Natural killer cell treated with Interleukin-12 subunit alpha and Interleukin-12 subunit beta and Interleukin-15 and Interleukin-18, amount 100 ng/mL, for 72 hours (primary cell): ENCODE results near the gene SH3BGRL3. TPM values are rescaled to one million over a fixed set of nuclear protein-coding genes. Genes with fewer than 3 reads are reported as not detected.
"Not testable (repeated sequence)": the region's sequence is repeated elsewhere in the genome, so short reads cannot be mapped to it uniquely, and the experiment has no call there.

Experiments used
- ATAC-seq, 2 donors: fragments of 150-1000 bp; cut with Tn5 transposase in 1 of 2; sonication (Bioruptor Pico), chemical (Tn5 transposase) in 1 of 2; 2 replicates each; pipeline ENCODE4 v1.10.0; 2021
- DNase-seq: peaks from one replicate; pipeline ENCODE4 v3.0.0; 2022; ENCODE audit warnings: low spot score
- H3K27ac Mint-ChIP-seq, 2 donors: 1 replicate in 1 of 2; 2 replicates in 1 of 2; pipeline ENCODE4 v1.8.0; 2022; ENCODE audit warnings: mixed read lengths in 2 of 2, mild to moderate bottlenecking in 1 of 2, moderate library complexity in 1 of 2
- H3K27me3 Mint-ChIP-seq, 2 donors: 1 replicate in 1 of 2; 2 replicates in 1 of 2; pipeline ENCODE4 v1.8.0; 2022; ENCODE audit warnings: mixed read lengths in 2 of 2
- H3K36me3 Mint-ChIP-seq: one replicate; pipeline ENCODE4 v1.8.0; 2022; ENCODE audit warnings: mixed read lengths
- H3K4me1 Mint-ChIP-seq, 2 donors: 1 replicate in 1 of 2; 2 replicates in 1 of 2; pipeline ENCODE4 v1.8.0; 2022; ENCODE audit warnings: low read depth in 2 of 2, mixed read lengths in 2 of 2, mild to moderate bottlenecking in 1 of 2
- H3K4me3 Mint-ChIP-seq: one replicate; pipeline ENCODE4 v1.8.0; 2022; ENCODE audit warnings: mixed read lengths
- H3K9me3 Mint-ChIP-seq: 2 replicates; pipeline ENCODE4 v1.8.0; 2022; ENCODE audit warnings: mixed read lengths
- total RNA-seq, 2 donors: library from RNA; stranded (reverse); gene quantifications; one replicate each; pipeline ENCODE4 v1.2.3, GENCODE V29; 2022

Gene SH3BGRL3
- 100 to 1,000 TPM; 203 to 249 TPM for total RNA-seq

DNA sequence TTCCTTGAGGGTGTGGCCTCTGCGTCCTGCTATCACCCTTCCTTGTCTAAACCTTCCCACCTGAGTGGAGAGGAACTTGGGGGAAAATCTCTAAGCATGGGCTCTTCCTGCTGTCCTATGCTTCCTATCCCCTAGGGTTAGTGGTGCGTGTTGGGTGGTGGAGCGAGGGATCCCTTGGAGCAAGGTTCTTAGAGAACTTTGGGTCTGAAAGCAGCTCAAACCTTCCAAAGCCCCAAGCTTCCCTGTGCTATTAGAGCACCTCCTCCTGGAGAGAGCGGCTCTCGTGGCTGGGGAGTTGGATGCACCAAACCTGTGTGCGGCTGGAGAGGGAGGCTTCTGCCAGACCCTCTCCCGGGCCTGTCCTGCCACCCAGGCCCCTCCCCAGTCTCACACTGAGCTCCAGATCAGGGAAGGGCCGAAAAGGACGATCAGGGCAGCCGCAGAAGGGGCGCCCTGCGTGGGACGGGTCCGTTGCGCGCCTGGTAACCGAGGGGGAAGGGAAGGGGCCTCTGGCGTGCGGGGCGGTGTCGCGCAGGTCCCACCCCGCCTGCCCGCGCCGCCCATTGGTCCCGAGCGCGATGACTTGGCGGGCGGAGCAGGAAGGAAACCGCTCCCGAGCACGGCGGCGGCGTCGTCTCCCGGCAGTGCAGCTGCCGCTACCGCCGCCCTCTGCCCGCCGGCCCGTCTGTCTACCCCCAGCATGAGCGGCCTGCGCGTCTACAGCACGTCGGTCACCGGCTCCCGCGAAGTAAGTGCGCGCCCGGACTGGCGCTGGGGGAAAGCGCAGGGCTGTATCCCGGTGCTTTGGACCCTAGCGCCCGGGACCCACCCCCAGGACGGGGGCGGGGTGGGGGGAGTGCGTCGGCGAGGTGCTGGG lies at the start of gene SH3BGRL3:
SH3BGRL3 (plus strand) TSS at position 631 of the 877 bp plus-strand sequence; CDS start at position 701, 70 bp downstream.
- Mint-ChIP-seq H3K4me3 (peak within 1 kb of the TSS; percentile 93), H3K36me3 (peaks cover 5% of the 10 kb centered on the region), H3K27ac (peak within 1 kb of the TSS; percentile 75 to 84), H3K27me3 (no peaks in the 10 kb centered on the region), H3K9me3 (no peaks in the 10 kb centered on the region), H3K4me1 (peaks cover 73 to 77% of the 10 kb centered on the region in 2 donors)
- ATAC-seq (peak; percentile 83 to 85), DNase-seq (peak; percentile 92)

DNA sequence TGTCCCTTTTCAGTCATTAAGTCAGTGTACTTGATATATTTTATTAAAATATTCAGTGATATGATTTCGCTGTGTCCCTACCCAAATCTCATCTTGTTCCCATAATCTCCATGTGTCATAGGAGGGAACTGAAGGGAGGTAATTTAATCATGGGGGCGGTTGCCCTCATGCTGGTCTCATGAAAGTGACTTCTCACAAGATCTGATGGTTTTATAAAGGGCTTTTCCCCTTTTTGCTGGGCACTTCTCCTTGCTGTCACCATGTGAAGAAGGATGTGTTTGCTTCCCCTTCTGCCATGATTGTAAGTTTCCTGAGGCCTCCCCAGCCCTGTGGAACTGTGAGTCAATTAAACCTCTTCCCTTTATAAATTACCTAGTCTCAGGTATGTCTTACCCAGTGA lies 49.2 kb upstream of the SH3BGRL3 start:
- not testable (repeated sequence) for H3K27me3 Mint-ChIP-seq, H3K4me3 Mint-ChIP-seq, ATAC-seq, DNase-seq, H3K36me3 Mint-ChIP-seq, H3K9me3 Mint-ChIP-seq, H3K27ac Mint-ChIP-seq
- peaks cover 18 to 20% of the 10 kb centered on the region in 2 donors for H3K4me1 Mint-ChIP-seq

- H3K4me1 Mint-ChIP-seq = peaks cover 21 to 33% of the 10 kb centered on the region in 2 donors
- no peaks in the 10 kb centered on the region for H3K27me3 Mint-ChIP-seq
Observed at GRCh38 chr1:26233903-26234643, 45.8 kb upstream of the SH3BGRL3 start, which contains the start of gene CEP85. CEP85 (plus strand) TSS chr1:26234200; CDS start chr1:26239784, 5,584 bp downstream.

DNA sequence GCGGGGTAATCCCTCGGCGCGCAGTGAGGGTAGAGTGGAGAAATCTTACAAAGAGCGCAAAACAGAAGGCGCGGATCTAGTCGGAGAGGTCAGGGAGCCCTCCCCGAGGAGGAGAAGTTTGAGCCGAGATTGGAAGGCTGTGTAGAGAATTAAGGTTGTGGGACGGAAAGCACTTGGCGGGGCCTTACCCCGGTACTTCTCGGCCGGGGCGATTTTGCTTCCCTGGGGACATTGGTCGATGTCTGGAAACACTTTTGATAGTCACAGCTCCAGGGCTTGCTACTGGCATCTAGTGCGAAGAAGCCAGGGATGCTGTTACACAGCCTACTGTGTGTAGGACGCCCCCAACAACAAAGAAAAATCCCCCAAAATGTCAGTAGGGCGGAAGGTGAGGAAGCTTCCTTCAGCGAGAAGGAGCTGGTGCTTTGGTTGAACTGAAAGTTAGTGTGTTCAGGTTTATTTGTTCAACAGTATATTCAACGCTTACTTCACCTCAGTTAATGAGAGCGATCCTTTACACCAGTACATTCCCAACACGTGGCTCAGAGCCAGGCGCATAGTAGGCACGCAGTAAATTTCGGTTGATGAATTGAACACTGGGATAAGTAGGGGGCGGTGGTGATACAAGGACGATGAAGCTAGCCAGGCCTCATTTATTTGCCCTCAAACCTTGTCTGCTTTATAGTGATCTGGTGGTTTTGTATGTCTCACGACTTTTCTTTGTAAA lies 45.1 kb upstream of the SH3BGRL3 start:
- H3K4me3 Mint-ChIP-seq = peak overlapping the region; percentile 99
- H3K27me3 Mint-ChIP-seq = no peaks in the 10 kb centered on the region
- H3K27ac Mint-ChIP-seq = peak overlapping the region; percentile 94 to 99
- H3K4me1 Mint-ChIP-seq = peaks cover 21 to 33% of the 10 kb centered on the region in 2 donors
- no peaks in the 10 kb centered on the region for H3K36me3 Mint-ChIP-seq
- DNase-seq (no peak), ATAC-seq (no peak)
- no peaks in the 10 kb centered on the region for H3K9me3 Mint-ChIP-seq

More at GRCh38 chr1:26233903-26234643, 45.8 kb upstream of the SH3BGRL3 start, which contains the start of gene CEP85:
- Mint-ChIP-seq H3K4me3 (peak within 1 kb of the TSS; percentile 99), H3K9me3 (no peaks in the 10 kb centered on the region), H3K36me3 (no peaks in the 10 kb centered on the region), H3K27ac (peak within 1 kb of the TSS; percentile 94 to 99)
- DNase-seq (peak; percentile 97), ATAC-seq (peak; percentile 98 to 99)

GRCh38 chr1:26237230-26237966 lies 42.5 kb upstream of the SH3BGRL3 start:
- Mint-ChIP-seq H3K9me3 (no peaks in the 10 kb centered on the region), H3K27me3 (no peaks in the 10 kb centered on the region), H3K27ac (no peak overlapping the region), H3K4me3 (peak overlapping the region; percentile 28), H3K36me3 (no peaks in the 10 kb centered on the region), H3K4me1 (peaks cover 21 to 33% of the 10 kb centered on the region in 2 donors)
- DNase-seq = no peak
- ATAC-seq = no peak

DNA sequence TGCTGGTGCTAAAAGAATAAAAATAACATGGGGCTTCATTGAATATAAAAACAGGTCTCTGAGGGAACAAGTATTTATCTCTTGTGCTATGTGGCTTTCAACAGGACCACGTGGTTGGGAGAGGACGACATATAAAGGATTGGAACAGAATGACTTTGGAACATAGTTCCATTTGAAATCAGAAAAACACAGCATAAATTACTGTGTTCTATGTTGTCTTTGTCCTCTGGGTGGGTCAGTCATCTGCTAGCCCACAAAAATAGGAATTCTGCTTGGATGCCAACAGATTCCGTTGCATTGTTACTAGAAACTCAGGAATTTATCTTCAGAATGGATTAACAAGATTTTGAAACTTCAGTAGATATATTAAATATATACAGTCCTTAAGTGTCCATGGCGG lies 40.0 kb upstream of the SH3BGRL3 start:
- no peaks in the 10 kb centered on the region for H3K36me3 Mint-ChIP-seq
- ATAC-seq (no peak), DNase-seq (no peak)
- peaks cover 12 to 24% of the 10 kb centered on the region in 2 donors for H3K4me1 Mint-ChIP-seq
- no peaks in the 10 kb centered on the region for H3K27me3 Mint-ChIP-seq
- H3K27ac Mint-ChIP-seq = no peak overlapping the region
- no peaks in the 10 kb centered on the region for H3K9me3 Mint-ChIP-seq
- no peak overlapping the region for H3K4me3 Mint-ChIP-seq

- Mint-ChIP-seq H3K4me3 (no peak overlapping the region), H3K27ac (no peak overlapping the region), H3K36me3 (peaks cover 5% of the 10 kb centered on the region), H3K9me3 (no peaks in the 10 kb centered on the region), H3K27me3 (no peaks in the 10 kb centered on the region), H3K4me1 (peaks cover under 1 to 4% of the 10 kb centered on the region in 2 donors)
- ATAC-seq = no peak
- DNase-seq = no peak
Observed at GRCh38 chr1:26252718-26253117, 27.2 kb upstream of the SH3BGRL3 start.

DNA sequence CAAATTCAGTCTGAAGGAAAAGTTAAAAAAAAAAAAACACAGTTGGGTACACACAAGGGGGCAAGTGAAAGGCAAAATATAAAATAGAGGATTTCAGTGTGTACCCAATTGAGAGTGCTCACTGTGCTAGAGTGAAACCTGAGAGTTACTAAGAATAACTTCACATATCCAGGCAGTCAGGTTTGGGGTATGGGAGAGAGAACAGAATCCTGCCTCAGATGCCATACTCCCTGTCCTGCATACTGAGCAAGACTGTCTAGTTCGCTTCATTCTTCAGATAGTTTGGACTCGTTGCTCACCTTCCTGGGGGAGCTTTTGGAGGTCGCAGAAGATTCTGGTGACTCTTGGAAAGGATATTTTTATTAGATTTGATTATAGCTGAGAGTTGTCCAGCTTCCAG lies 25.5 kb upstream of the SH3BGRL3 start:
- Mint-ChIP-seq H3K27me3 (no peaks in the 10 kb centered on the region), H3K4me1 (peaks cover 0 to 4% of the 10 kb centered on the region in 2 donors), H3K4me3 (no peak overlapping the region), H3K9me3 (no peaks in the 10 kb centered on the region), H3K36me3 (peaks cover 18% of the 10 kb centered on the region), H3K27ac (no peak overlapping the region)
- ATAC-seq (no peak), DNase-seq (no peak)

DNA sequence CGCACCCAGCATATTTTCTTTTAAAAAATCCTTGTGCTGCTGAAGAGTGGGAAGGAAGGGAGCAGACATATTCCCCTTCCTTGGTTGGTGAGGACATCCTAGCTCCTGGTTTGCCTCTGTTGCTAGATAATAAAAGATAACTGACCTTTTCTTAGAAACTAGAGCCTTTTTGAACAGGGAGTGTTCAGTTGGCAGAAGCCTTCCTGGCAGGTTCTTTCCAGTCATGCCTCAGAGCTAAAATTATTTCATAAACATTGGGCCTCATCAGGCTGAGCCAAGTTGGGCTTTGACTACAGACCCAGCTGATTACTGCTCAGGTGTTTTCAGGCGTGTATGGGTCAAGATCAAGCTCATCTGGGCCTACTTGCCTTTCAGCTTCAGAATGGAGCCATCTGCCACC lies 22.7 kb upstream of the SH3BGRL3 start:
- peaks cover 25% of the 10 kb centered on the region for H3K36me3 Mint-ChIP-seq
- no peak overlapping the region for H3K27ac Mint-ChIP-seq
- DNase-seq (no peak), ATAC-seq (no peak)
- H3K27me3 Mint-ChIP-seq = no peaks in the 10 kb centered on the region
- no peak overlapping the region for H3K4me3 Mint-ChIP-seq
- H3K4me1 Mint-ChIP-seq = peaks cover 0 to 4% of the 10 kb centered on the region in 2 donors
- H3K9me3 Mint-ChIP-seq = no peaks in the 10 kb centered on the region

DNA sequence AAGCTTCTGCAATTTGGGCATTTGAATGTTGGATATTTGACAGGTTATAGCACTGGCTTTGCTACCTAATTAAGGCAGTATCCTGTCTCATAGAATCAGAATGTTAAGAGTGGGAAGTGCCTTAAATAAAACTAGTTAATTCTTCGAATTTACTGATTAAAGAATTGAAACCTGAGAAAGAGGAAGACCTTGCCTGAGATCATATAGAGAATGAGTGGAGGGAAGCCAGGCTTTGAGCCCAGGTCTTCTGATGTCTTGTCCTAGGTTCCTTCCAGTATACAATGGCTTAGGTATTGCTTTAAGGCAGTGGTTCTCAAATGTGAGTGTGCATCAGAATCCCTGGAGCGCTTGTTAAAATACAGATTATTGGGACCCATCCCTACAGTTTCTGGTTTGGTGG lies 20.9 kb upstream of the SH3BGRL3 start:
- Mint-ChIP-seq H3K27ac (no peak overlapping the region), H3K4me3 (no peak overlapping the region), H3K9me3 (no peaks in the 10 kb centered on the region), H3K4me1 (no peaks in the 10 kb centered on the region), H3K36me3 (peaks cover 28% of the 10 kb centered on the region), H3K27me3 (no peaks in the 10 kb centered on the region)
- DNase-seq (no peak), ATAC-seq (no peak)

DNA sequence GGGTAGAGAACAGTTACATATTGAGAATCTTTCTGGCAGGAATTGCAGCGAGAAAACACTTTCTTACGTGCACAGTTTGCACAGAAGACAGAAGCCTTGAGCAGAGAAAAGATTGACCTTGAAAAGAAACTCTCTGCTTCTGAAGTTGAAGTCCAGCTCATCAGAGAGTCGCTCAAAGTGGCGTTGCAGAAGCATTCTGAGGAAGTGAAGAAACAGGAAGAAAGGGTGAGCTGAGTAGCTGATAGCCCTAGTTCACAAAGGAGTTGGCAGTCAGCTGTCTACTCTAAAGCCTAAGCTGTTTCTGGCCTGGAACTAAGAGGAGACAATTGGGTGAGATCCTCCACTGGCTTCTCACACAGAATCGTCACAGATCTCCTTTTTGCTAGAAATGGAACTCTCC lies 20.3 kb upstream of the SH3BGRL3 start:
- H3K27ac Mint-ChIP-seq = no peak overlapping the region
- H3K4me1 Mint-ChIP-seq = no peaks in the 10 kb centered on the region
- no peaks in the 10 kb centered on the region for H3K9me3 Mint-ChIP-seq
- ATAC-seq (no peak), DNase-seq (no peak)
- peaks cover 34% of the 10 kb centered on the region for H3K36me3 Mint-ChIP-seq
- no peaks in the 10 kb centered on the region for H3K27me3 Mint-ChIP-seq
- H3K4me3 Mint-ChIP-seq = no peak overlapping the region

GRCh38 chr1:26263212-26263611 lies 16.7 kb upstream of the SH3BGRL3 start:
- Mint-ChIP-seq H3K36me3 (peaks cover 43% of the 10 kb centered on the region), H3K4me1 (no peaks in the 10 kb centered on the region), H3K4me3 (no peak overlapping the region), H3K27ac (no peak overlapping the region), H3K9me3 (no peaks in the 10 kb centered on the region), H3K27me3 (no peaks in the 10 kb centered on the region)
- DNase-seq (no peak), ATAC-seq (no peak)

DNA sequence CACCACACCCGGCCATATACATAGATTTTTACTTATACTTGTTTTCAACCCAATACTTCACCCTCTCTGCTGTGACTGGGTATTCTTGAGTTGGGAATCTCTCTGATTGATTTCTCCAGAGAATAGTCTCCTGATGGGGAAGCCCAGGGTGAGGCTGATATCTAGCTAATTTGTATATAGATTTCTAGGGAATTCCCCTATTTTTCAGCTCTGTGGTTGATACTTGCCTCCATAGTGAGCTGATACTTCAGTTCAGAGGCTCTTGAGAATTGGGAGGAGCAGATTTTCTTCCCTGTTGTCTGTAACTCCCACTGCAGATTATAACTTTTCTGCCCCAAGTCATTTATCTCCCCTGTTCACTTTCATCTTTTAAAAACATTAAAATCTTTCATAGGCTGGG lies 14.5 kb upstream of the SH3BGRL3 start:
- ATAC-seq = no peak
- Mint-ChIP-seq H3K27me3 (no peaks in the 10 kb centered on the region), H3K4me1 (no peaks in the 10 kb centered on the region), H3K4me3 (no peak overlapping the region), H3K9me3 (peaks cover 6% of the 10 kb centered on the region), H3K27ac (no peak overlapping the region), H3K36me3 (peaks cover 46% of the 10 kb centered on the region)
- DNase-seq = no peak
